Mucosa of stomach (tissue), 1 donor: ENCODE results near the gene TBC1D23.

ENCODE experiments used
- H3K27me3 ChIP-seq: one replicate; pipeline ENCODE4 v1.7.0; 2013; ENCODE audit warnings: mild to moderate bottlenecking, low read length; ENCODE audit not compliant: control insufficient read depth, insufficient read depth
- H3K36me3 ChIP-seq: one replicate; pipeline ENCODE4 v1.7.0; 2013; ENCODE audit warnings: low read length; ENCODE audit not compliant: control insufficient read depth, insufficient read depth
- H3K4me1 ChIP-seq: one replicate; pipeline ENCODE4 v1.7.0; 2013; ENCODE audit warnings: mild to moderate bottlenecking, low read length; ENCODE audit not compliant: control insufficient read depth, insufficient read depth
- H3K4me3 ChIP-seq: one replicate; pipeline ENCODE4 v1.7.0; 2013; ENCODE audit warnings: low read length
- H3K9ac ChIP-seq: one replicate; pipeline ENCODE4 v1.7.0; 2013; ENCODE audit warnings: mild to moderate bottlenecking, low read length, moderate library complexity
- H3K9me3 ChIP-seq: one replicate; pipeline ENCODE4 v1.7.0; 2013; ENCODE audit warnings: mild to moderate bottlenecking, low read length, moderate library complexity; ENCODE audit not compliant: control insufficient read depth
- donor health status: Pancreatic carcinoma.

TBC1D23 gene

DNA sequence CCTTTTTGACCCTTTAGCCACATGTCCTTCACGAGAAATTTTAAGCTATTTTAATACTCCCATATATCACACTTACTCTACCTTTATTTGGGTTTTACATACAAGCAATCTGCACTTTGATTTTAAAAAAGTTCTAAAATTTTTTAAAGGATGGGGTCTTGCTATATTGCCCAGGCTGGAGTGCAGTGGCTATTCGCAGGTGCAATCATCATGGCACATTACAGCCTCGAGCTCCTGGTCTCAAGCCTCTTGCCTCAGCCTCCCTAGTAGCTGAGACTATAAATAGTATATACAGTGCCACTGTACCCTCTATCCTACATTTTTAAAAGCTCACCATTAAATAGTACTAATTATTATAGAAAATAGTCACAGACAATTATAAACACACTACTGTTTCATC, 103.6 kb downstream of the TBC1D23 start:
- H3K9me3 ChIP-seq: no peaks in the 10 kb centered on the region
- no peak overlapping the region for H3K9ac ChIP-seq
- no peaks in the 10 kb centered on the region for H3K4me1 ChIP-seq
- H3K4me3 ChIP-seq: no peak overlapping the region
- no peaks in the 10 kb centered on the region for H3K27me3 ChIP-seq
- H3K36me3 ChIP-seq: no peaks in the 10 kb centered on the region

DNA sequence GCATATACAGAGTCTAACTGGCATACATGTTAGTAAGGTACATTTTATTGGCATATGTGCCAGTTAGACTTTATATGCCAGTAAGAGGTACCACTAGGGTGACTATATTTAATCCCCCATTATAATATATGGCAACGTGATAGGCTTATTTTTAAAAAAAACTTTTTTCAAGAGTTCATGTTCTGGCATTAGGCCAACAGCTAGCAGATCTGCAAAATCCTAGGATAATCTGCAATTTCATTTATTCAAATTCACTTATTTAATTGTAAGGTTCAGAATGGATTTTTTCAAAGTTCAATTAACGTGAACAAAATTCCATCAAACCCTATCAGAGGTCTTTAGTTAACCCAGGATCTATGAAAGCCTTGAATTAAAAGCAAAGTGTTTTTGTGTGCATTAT, 105.6 kb downstream of the TBC1D23 start:
- no peaks in the 10 kb centered on the region for H3K36me3 ChIP-seq
- H3K9ac ChIP-seq: no peak overlapping the region
- no peaks in the 10 kb centered on the region for H3K4me1 ChIP-seq
- H3K4me3 ChIP-seq: no peak overlapping the region
- H3K9me3 ChIP-seq: no peaks in the 10 kb centered on the region
- H3K27me3 ChIP-seq: no peaks in the 10 kb centered on the region

DNA sequence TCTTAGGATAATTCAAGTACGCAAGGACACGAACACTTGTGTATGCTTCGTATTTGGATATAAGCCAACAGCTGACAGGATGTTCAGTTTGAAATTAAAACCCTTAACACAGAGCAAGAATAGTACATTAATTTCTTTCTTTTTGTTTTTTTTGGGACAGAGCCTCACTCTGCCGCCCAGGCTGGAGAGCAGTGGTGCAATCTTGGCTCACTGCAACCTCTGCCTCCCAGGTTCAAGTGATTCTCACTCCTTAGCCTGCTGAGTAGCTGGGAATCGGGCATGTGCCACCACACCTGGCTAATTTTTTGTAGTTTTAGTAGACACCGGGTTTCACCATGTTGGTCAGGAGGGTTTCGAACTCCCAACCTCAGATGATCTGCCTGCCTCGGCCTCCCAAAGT, 107.6 kb downstream of the TBC1D23 start:
- no peak overlapping the region for H3K9ac ChIP-seq
- H3K4me3 ChIP-seq: no peak overlapping the region
- H3K9me3 ChIP-seq: no peaks in the 10 kb centered on the region
- H3K27me3 ChIP-seq: no peaks in the 10 kb centered on the region
- no peaks in the 10 kb centered on the region for H3K36me3 ChIP-seq
- no peaks in the 10 kb centered on the region for H3K4me1 ChIP-seq

DNA sequence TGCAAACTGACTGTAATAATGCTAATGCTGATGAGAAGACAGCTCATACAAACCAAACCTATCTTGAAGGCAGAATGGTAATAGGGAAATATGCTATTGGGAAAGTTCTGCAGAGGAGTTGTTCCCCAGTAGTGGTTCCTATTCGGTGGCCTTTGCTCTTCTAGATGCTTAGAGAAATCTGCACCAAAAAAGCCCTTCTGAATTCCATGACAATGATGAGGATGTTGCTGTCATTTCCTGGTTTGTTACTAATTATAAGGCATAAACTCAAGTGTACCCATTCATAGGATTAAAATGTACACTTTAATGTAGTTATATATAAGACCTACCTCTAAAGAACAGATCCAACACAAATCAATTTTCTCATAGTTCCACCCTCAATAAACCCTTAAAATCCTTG, 110.0 kb downstream of the TBC1D23 start:
- H3K9ac ChIP-seq: no peak overlapping the region
- no peaks in the 10 kb centered on the region for H3K27me3 ChIP-seq
- no peaks in the 10 kb centered on the region for H3K36me3 ChIP-seq
- H3K4me3 ChIP-seq: no peak overlapping the region
- no peaks in the 10 kb centered on the region for H3K4me1 ChIP-seq
- H3K9me3 ChIP-seq: no peaks in the 10 kb centered on the region

DNA sequence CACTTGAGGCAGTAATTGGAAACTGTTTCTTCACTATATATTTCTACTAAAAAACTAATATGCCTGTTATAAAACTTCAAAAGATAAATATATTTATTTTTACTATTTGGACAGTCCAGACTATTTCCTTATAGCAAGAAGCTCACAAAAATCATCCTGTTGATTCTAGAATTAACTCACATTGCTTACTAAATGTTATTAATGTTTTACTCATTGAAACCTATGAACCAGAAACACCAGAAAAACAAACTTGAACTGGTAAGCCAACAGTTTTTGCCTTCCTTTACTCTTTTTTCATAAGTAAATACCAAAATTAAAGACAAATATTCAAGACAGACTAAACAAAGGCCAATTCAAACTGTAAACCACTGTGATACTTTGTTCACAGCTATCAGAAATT, 113.7 kb downstream of the TBC1D23 start:
- Histone ChIP-seq H3K4me3 (no peak overlapping the region), H3K27me3 (no peaks in the 10 kb centered on the region), H3K4me1 (no peaks in the 10 kb centered on the region), H3K36me3 (peaks cover 3% of the 10 kb centered on the region), H3K9me3 (no peaks in the 10 kb centered on the region), H3K9ac (no peak overlapping the region)
